Aorta (tissue), 5 donors: ENCODE results near the gene AXIN2. TPM values are rescaled to one million over a fixed set of nuclear protein-coding genes. Genes with fewer than 3 reads are reported as not detected.
A peak's percentile ranks its signal among the peaks of the same experiment; 100 is the strongest.

Source experiments
- ATAC-seq: fragments of 200-7000 bp; cut with Tn5 transposase; one replicate; pipeline ENCODE4 v1.9.1; 2022; ENCODE audit warnings: moderate library complexity; ENCODE audit not compliant: low FRiP score
- DNase-seq, 2 donors: peaks; one replicate each; pipeline ENCODE4 v3.0.0-alpha.2; 2020
- H3K27ac ChIP-seq, 2 donors: one replicate each; pipeline ENCODE4 v1.5.1; 2013; ENCODE audit warnings: low read length in 2 of 2, mild to moderate bottlenecking in 2 of 2, moderate library complexity in 2 of 2, control low read depth in 1 of 2, inconsistent platforms in 1 of 2, low read depth in 1 of 2
- H3K27me3 ChIP-seq, 2 donors: one replicate each; pipeline ENCODE4 v1.6.1; 2013; ENCODE audit warnings: control low read depth in 1 of 2, low read length in 1 of 2, mild to moderate bottlenecking in 1 of 2, moderate library complexity in 1 of 2; ENCODE audit not compliant: insufficient read depth in 2 of 2, control insufficient read depth in 1 of 2
- H3K36me3 ChIP-seq, 2 donors: one replicate each; pipeline ENCODE4 v1.6.1; 2013; ENCODE audit warnings: control low read depth in 1 of 2, low read length in 1 of 2, mild to moderate bottlenecking in 1 of 2; ENCODE audit not compliant: insufficient read depth in 2 of 2, control insufficient read depth in 1 of 2
- H3K4me1 ChIP-seq, 2 donors: one replicate each; pipeline ENCODE4 v1.6.1; 2013; ENCODE audit warnings: low read length in 2 of 2, control low read depth in 1 of 2, mild to moderate bottlenecking in 1 of 2, moderate library complexity in 1 of 2; ENCODE audit not compliant: insufficient read depth in 2 of 2, control insufficient read depth in 1 of 2
- H3K4me3 ChIP-seq, 2 donors: one replicate each; pipeline ENCODE4 v1.5.1; 2013; ENCODE audit warnings: low read length in 2 of 2, control low read depth in 1 of 2, mild to moderate bottlenecking in 1 of 2
- H3K9me3 ChIP-seq: one replicate; pipeline ENCODE4 v1.6.1; 2013; ENCODE audit warnings: mild to moderate bottlenecking, low read length; ENCODE audit not compliant: control insufficient read depth
- WGBS, 2 donors: extraction: QIAGEN DNeasy Blood & Tissue Kit; methylation state at CpG; one replicate each; pipeline ENCODE4 v1.1.7; 2013; 5-methylcytosine and 5-hydroxymethylcytosine counted together
- intact Hi-C, 2 donors: fragments of 100-400 bp; cut with DNase I; formaldehyde crosslinking; loops; one replicate each; pipeline versions ENCODE4 v1.14.2 to v1.15.0; 2022
- polyA plus RNA-seq, 2 donors: library from polyadenylated mRNA; stranded (reverse); fragments of 200-250 nt; gene quantifications; one replicate each; pipeline ENCODE4 v1.2.3, GENCODE V29; 2013
- total RNA-seq, 2 donors: library from RNA; stranded (reverse); fragmentation: NEBNext Ultra II Directional; extraction: Animal tissue kit (Norgen Biotek cat#: 25700); gene quantifications; one replicate each; pipeline ENCODE4 v1.2.1, GENCODE V29; 2021
- donor health status: healthy with polysubstance abuse.
- donor health status: Bipolar disorder and iron deficiency.
- donor health status: DM: no; HTN: no; CAD: no.
- donor health status: DM: no; HTN: no; CAD: no.
- donor health status: DM: yes; HTN: yes; CAD: no.

Gene AXIN2
- total and polyA plus RNA-seq, 4 donors: 6.3 to 13.8 (median 11.4) TPM

GRCh38 chr17:65544672-65545071 is 16.8 kb downstream of the AXIN2 start:
- H3K36me3 ChIP-seq: no peaks in the 10 kb centered on the region
- peaks cover 0 to 5% of the 10 kb centered on the region in 2 donors for H3K4me1 ChIP-seq
- WGBS, 2 donors: 90 to 91% methylated on average over 11 of the region's 11 CpGs
- ATAC-seq (no peak), DNase-seq (peak in 1 of 2 donors; percentile 3)
- H3K9me3 ChIP-seq: no peaks in the 10 kb centered on the region
- intact Hi-C loops: no loop called here
- H3K4me3 ChIP-seq: no peak overlapping the region
- H3K27ac ChIP-seq: no peak overlapping the region
- no peaks in the 10 kb centered on the region for H3K27me3 ChIP-seq

- Histone ChIP-seq H3K4me3 (no peak overlapping the region), H3K9me3 (no peaks in the 10 kb centered on the region), H3K36me3 (peaks cover 0 to 2% of the 10 kb centered on the region in 2 donors), H3K4me1 (peaks cover 0 to 4% of the 10 kb centered on the region in 2 donors), H3K27ac (no peak overlapping the region), H3K27me3 (no peaks in the 10 kb centered on the region)
- no peak for ATAC-seq
- intact Hi-C loops: no loop called here
- DNase-seq: no peak
Observed at GRCh38 chr17:65542610-65543009, 18.8 kb downstream of the AXIN2 start.

GRCh38 chr17:65542067-65542466 is 19.4 kb downstream of the AXIN2 start:
- Histone ChIP-seq H3K9me3 (no peaks in the 10 kb centered on the region), H3K4me3 (no peak overlapping the region), H3K27me3 (no peaks in the 10 kb centered on the region), H3K4me1 (peaks cover 0 to 4% of the 10 kb centered on the region in 2 donors), H3K27ac (no peak overlapping the region), H3K36me3 (peaks cover 0 to 2% of the 10 kb centered on the region in 2 donors)
- ATAC-seq: no peak
- no peak for DNase-seq
- WGBS, 2 donors: 69 to 96% methylated on average over 1 of the region's 1 CpG
- intact Hi-C loops: no loop called here

- 91 to 92% methylated on average over 8 of the region's 8 CpGs for WGBS, 2 donors
- Histone ChIP-seq H3K36me3 (peaks cover 0 to 2% of the 10 kb centered on the region in 2 donors), H3K4me3 (no peak overlapping the region), H3K27me3 (no peaks in the 10 kb centered on the region), H3K9me3 (no peaks in the 10 kb centered on the region), H3K27ac (no peak overlapping the region), H3K4me1 (peaks cover 0 to 2% of the 10 kb centered on the region in 2 donors)
- ATAC-seq (no peak), DNase-seq (peak in 1 of 2 donors; percentile 11)
- intact Hi-C loops: no loop called here
Observed at GRCh38 chr17:65541453-65541852, 20.0 kb downstream of the AXIN2 start.

- no peaks in the 10 kb centered on the region for H3K9me3 ChIP-seq
- WGBS, 2 donors: 52 to 71% methylated on average over 2 of the region's 2 CpGs
- H3K4me3 ChIP-seq: no peak overlapping the region
- no peak overlapping the region for H3K27ac ChIP-seq
- ATAC-seq (no peak), DNase-seq (peak in 1 of 2 donors; percentile 9)
- no peaks in the 10 kb centered on the region for H3K4me1 ChIP-seq
- intact Hi-C loops: no loop called here
- H3K27me3 ChIP-seq: no peaks in the 10 kb centered on the region
- H3K36me3 ChIP-seq: peaks cover 0 to 2% of the 10 kb centered on the region in 2 donors
Observed at GRCh38 chr17:65539630-65540266, 21.7 kb downstream of the AXIN2 start.

- H3K4me1 ChIP-seq: no peaks in the 10 kb centered on the region
Observed at GRCh38 chr17:65538675-65539529, 22.5 kb downstream of the AXIN2 start.

GRCh38 chr17:65537845-65538674 is 23.4 kb downstream of the AXIN2 start:
- peak in 1 of 2 donors; percentile 36 for DNase-seq
- Histone ChIP-seq H3K4me3 (no peak overlapping the region), H3K36me3 (peaks cover 0 to 2% of the 10 kb centered on the region in 2 donors), H3K27ac (no peak overlapping the region), H3K4me1 (no peaks in the 10 kb centered on the region), H3K9me3 (no peaks in the 10 kb centered on the region), H3K27me3 (no peaks in the 10 kb centered on the region)
- WGBS, 2 donors: 90 to 93% methylated on average over 50 of the region's 50 CpGs
- no peak for ATAC-seq
- intact Hi-C loops: no loop called here

More at GRCh38 chr17:65538675-65539529, 22.5 kb downstream of the AXIN2 start:
- 64 to 68% methylated on average over 12 of the region's 12 CpGs for WGBS, 2 donors
- Histone ChIP-seq H3K27ac (no peak overlapping the region), H3K36me3 (peaks cover 0 to 2% of the 10 kb centered on the region in 2 donors), H3K27me3 (no peaks in the 10 kb centered on the region), H3K9me3 (no peaks in the 10 kb centered on the region), H3K4me3 (no peak overlapping the region)
- intact Hi-C loops: no loop called here
- DNase-seq: peak in 1 of 2 donors; percentile 21
- ATAC-seq: no peak

GRCh38 chr17:65537343-65537844 is 24.1 kb downstream of the AXIN2 start:
- peak overlapping the region in 1 of 2 donors; percentile 4 for H3K27ac ChIP-seq
- intact Hi-C loops: no loop called here

More at GRCh38 chr17:65537343-65537844, 24.1 kb downstream of the AXIN2 start:
- peaks cover 0 to 2% of the 10 kb centered on the region in 2 donors for H3K36me3 ChIP-seq
- H3K4me3 ChIP-seq: no peak overlapping the region
- WGBS, 2 donors: 96 to 97% methylated on average over 35 of the region's 35 CpGs
- no peaks in the 10 kb centered on the region for H3K4me1 ChIP-seq
- no peaks in the 10 kb centered on the region for H3K27me3 ChIP-seq
- no peaks in the 10 kb centered on the region for H3K9me3 ChIP-seq
- no peak for DNase-seq
- ATAC-seq: no peak
